Heart left ventricle (tissue), 16 donors: ENCODE data around the gene ZBTB7C. TPM values are rescaled to one million over a fixed set of nuclear protein-coding genes. Genes with fewer than 3 reads are reported as not detected.

Experiments
- ATAC-seq, 4 donors: fragments of 200-7000 bp; cut with Tn5 transposase; one replicate each; pipeline ENCODE4 v1.9.1; 2020 to 2022; ENCODE audit warnings: moderate library complexity in 4 of 4, mild to moderate bottlenecking in 3 of 4, moderate number of reproducible peaks in 1 of 4
- DNase-seq, 5 donors: peaks; one replicate each; pipeline ENCODE4 v3.0.0-alpha.2; 2020
- H3K27ac ChIP-seq, 12 donors: fragments of 200-600 bp; sonication (generic) in 4 of 12; one replicate each; pipeline versions ENCODE4 v1.5.0 to v1.8.0; 2016 to 2022; ENCODE audit warnings: mild to moderate bottlenecking in 2 of 12
- H3K27me3 ChIP-seq, 9 donors: fragments of 200-600 bp; sonication (generic) in 2 of 9; one replicate each; pipeline versions ENCODE4 v1.5.1 to v1.8.0; 2016 to 2022; ENCODE audit warnings: mild to moderate bottlenecking in 3 of 9
- H3K36me3 ChIP-seq, 9 donors: fragments of 200-600 bp; sonication (generic) in 2 of 9; one replicate each; pipeline versions ENCODE4 v1.5.0 to v1.8.0; 2018 to 2022; ENCODE audit warnings: mild to moderate bottlenecking in 2 of 9
- H3K4me1 ChIP-seq, 12 donors: fragments of 200-600 bp; sonication (generic) in 4 of 12; one replicate each; pipeline versions ENCODE4 v1.5.0 to v1.8.0; 2016 to 2022; ENCODE audit warnings: mild to moderate bottlenecking in 3 of 12
- H3K4me3 ChIP-seq, 12 donors: fragments of 200-600 bp; sonication (generic) in 4 of 12; one replicate each; pipeline versions ENCODE4 v1.5.0 to v1.8.0; 2017 to 2022; ENCODE audit warnings: mild to moderate bottlenecking in 9 of 12, moderate library complexity in 4 of 12
- H3K9me3 ChIP-seq, 12 donors: fragments of 200-600 bp; sonication (generic) in 4 of 12; one replicate each; pipeline versions ENCODE4 v1.5.0 to v1.8.0; 2016 to 2022; ENCODE audit warnings: mild to moderate bottlenecking in 1 of 12
- POLR2A ChIP-seq, 2 donors: fragments of 450-650 bp; IDR thresholded peaks; one replicate each; pipeline ENCODE4 v1.6.1; 2017; ENCODE audit warnings: antibody characterized with exemption in 2 of 2, mild to moderate bottlenecking in 2 of 2, moderate library complexity in 2 of 2
- WGBS, 4 donors: extraction: QIAGEN DNeasy Blood & Tissue Kit in 2 of 4; methylation state at CpG; one replicate each; pipeline versions ENCODE4 v1.1.5 to v1.1.7; 2013 to 2018; 5-methylcytosine and 5-hydroxymethylcytosine counted together
- intact Hi-C, 10 donors: fragments of 100-400 bp; cut with DNase I; formaldehyde crosslinking; loops; one replicate each; pipeline versions ENCODE4 v1.11.1 to v1.14.2; 2022
- polyA plus RNA-seq, 2 donors: library from polyadenylated mRNA; stranded (reverse); fragments of 200-250 nt; gene quantifications; one replicate each; pipeline ENCODE4 v1.2.3, GENCODE V29; 2013
- total RNA-seq, 9 donors: library from RNA; depleted of rRNA in 2 of 9; stranded (reverse); fragments of >200 nt in 2 of 9; fragmentation: NEBNext Ultra II Directional in 3 of 9; extraction: Animal tissue kit (Norgen Biotek cat#: 25700) in 3 of 9; gene quantifications; one replicate each; pipeline versions ENCODE4 v1.1.0 to v1.2.4, GENCODE V29; 2016 to 2023
- TF ChIP-seq, protein P1 (sequence below), 12 donors: fragments of 200-600 bp; sonication (generic) in 4 of 12; IDR thresholded peaks; one replicate each; pipeline versions ENCODE4 v1.5.0 to v1.8.0; 2018 to 2022; ENCODE audit warnings: antibody characterized with exemption in 12 of 12, mild to moderate bottlenecking in 5 of 12
- donor health status: ischemic (EF 13 %, LVEDD 7.1; RV severe dilation, severe dysfunction).
- donor health status: healthy with polysubstance abuse.
- donor health status: DM: no; HTN: yes; CAD: no.
- donor health status: DM: no; HTN: no; CAD: no.
- donor health status: ischemic (EF 25% LVEDD 6.9; RV normal size, moderate dysfunction).
- donor health status: ischemic (EF 25% LVEDD 5.7; RV mildly dilated, moderate dysfunction).
- donor health status: healthy.
- donor health status: DM: yes; HTN: yes; CAD: no.
- donor health status: ischemic (EF 35%, LVEDD 5.7; RV mildly dilated, moderate dysfunction).
- donor health status: nonischemic (EF 11% LVEDD 7.7; RV severe dilation, severe dysfunction).
- donor health status: DM: yes; HTN: yes; CAD: no.
- donor health status: PGD.
- donor health status: ischemic (EF 29% LVEDD 5.4; RV normal size, mild dysfunction).
- donor health status: nonischemic (EF 23%, LVEDD 6.1; RV moderate dilation, normal function).

ZBTB7C gene
- total and polyA plus RNA-seq, 11 donors = 0.68 to 7.5 (median 2.3) TPM

DNA sequence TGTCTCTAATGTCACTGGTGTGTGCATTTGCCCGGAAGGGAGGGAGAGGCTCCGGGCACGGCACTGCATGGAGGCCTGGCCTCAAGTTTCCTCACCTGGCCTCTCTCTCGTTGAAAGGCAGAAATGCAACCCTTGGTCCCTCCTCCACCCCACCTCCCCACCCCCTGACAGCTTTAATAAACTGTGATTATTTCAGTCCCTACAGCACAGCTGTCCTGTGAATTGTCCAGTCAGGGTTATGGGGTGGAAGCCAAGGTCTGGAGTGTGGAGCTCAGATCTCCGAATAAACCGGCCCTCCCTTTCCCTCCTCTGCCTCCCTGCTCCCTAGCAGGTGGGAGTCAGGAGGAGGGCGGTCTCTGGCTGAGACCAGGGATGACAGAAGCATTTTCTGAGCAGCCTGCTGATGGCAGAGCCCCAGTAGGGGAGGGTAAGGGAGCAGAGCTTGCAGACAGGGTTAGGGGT is 279.5 kb downstream of the ZBTB7C start:
- H3K36me3 ChIP-seq = no peaks in the 10 kb centered on the region
- H3K9me3 ChIP-seq = no peaks in the 10 kb centered on the region
- WGBS, 4 donors = 63 to 75% (median 72%) methylated on average over 7 of the region's 7 CpGs
- TF ChIP-seq POLR2A (IDR thresholded peaks at IDR 0.05) = no peak
- TF ChIP-seq, protein P1, sequence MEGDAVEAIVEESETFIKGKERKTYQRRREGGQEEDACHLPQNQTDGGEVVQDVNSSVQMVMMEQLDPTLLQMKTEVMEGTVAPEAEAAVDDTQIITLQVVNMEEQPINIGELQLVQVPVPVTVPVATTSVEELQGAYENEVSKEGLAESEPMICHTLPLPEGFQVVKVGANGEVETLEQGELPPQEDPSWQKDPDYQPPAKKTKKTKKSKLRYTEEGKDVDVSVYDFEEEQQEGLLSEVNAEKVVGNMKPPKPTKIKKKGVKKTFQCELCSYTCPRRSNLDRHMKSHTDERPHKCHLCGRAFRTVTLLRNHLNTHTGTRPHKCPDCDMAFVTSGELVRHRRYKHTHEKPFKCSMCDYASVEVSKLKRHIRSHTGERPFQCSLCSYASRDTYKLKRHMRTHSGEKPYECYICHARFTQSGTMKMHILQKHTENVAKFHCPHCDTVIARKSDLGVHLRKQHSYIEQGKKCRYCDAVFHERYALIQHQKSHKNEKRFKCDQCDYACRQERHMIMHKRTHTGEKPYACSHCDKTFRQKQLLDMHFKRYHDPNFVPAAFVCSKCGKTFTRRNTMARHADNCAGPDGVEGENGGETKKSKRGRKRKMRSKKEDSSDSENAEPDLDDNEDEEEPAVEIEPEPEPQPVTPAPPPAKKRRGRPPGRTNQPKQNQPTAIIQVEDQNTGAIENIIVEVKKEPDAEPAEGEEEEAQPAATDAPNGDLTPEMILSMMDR (IDR thresholded peaks at IDR 0.05) = no peak
- ATAC-seq (peak in 1 of 4 donors; percentile 35), DNase-seq (peak in 1 of 5 donors; percentile 17)
- H3K4me1 ChIP-seq = peaks cover 0 to 4% (median 0%) of the 10 kb centered on the region in 12 donors
- no peak overlapping the region for H3K4me3 ChIP-seq
- peaks cover 0 to 3% (median 0%) of the 10 kb centered on the region in 9 donors for H3K27me3 ChIP-seq
- intact Hi-C loops = no loop called here
- no peak overlapping the region for H3K27ac ChIP-seq

DNA sequence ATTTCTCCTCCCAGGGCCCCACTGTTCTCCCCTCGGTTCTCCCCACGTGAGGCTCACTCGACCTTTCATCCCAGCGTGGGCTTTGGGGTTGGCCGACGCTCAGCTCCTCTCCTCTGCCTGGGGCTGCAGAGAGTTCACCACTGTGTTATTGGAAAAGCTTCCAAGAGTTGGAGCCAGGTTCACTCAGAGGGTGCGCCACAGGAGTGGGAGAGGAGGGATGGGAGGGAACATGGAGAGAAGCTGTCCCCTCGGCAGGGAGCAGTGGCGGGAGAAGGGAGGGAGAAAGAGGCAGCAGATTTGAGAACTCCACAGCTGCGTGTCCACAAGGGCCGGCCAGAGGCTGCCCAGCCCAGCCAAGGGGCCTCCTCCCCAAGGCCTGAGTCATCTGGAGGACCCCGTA is 281.6 kb downstream of the ZBTB7C start:
- DNase-seq = no peak
- no peaks in the 10 kb centered on the region for H3K27me3 ChIP-seq
- no peaks in the 10 kb centered on the region for H3K9me3 ChIP-seq
- no peak overlapping the region for H3K27ac ChIP-seq
- H3K4me3 ChIP-seq = no peak overlapping the region
- H3K36me3 ChIP-seq = no peaks in the 10 kb centered on the region
- TF ChIP-seq, protein P1 (IDR thresholded peaks at IDR 0.05) = no peak
- no peak for TF ChIP-seq POLR2A (IDR thresholded peaks at IDR 0.05)
- H3K4me1 ChIP-seq = peaks cover 0 to 4% (median 0%) of the 10 kb centered on the region in 12 donors
- ATAC-seq = no peak
- intact Hi-C loops = no loop called here
- 91 to 94% (median 91%) methylated on average over 11 to 12 of the region's 12 CpGs for WGBS, 4 donors

DNA sequence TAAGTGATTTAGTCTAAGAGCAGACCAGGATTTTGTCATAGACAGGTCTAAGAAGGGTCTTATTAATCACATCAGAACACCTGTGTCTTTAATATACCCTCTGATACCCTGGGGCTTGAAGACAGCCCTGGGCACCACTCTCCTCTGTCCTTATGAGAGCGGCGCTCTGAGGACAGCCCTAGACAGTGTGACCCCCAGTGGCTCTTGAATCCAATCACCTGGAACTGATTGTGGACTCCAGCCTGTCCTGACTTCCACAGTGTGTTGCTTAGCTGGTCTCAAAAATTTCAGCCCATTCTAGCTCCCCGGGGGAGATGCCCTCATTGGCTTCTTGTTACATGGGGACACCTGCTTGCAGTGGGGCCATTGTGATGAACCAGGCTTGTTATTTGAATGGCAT is 282.9 kb downstream of the ZBTB7C start:
- TF ChIP-seq, protein P1 (IDR thresholded peaks at IDR 0.05) = no peak
- no peak for TF ChIP-seq POLR2A (IDR thresholded peaks at IDR 0.05)
- H3K27ac ChIP-seq = no peak overlapping the region
- H3K27me3 ChIP-seq = no peaks in the 10 kb centered on the region
- ATAC-seq = no peak
- no peak overlapping the region for H3K4me3 ChIP-seq
- H3K36me3 ChIP-seq = no peaks in the 10 kb centered on the region
- no peak for DNase-seq
- peaks cover 0 to 4% (median 0%) of the 10 kb centered on the region in 12 donors for H3K4me1 ChIP-seq
- intact Hi-C loops = no loop called here
- WGBS, 4 donors = 82 to 95% (median 90%) methylated on average over 1 to 3 of the region's 3 CpGs
- no peaks in the 10 kb centered on the region for H3K9me3 ChIP-seq

DNA sequence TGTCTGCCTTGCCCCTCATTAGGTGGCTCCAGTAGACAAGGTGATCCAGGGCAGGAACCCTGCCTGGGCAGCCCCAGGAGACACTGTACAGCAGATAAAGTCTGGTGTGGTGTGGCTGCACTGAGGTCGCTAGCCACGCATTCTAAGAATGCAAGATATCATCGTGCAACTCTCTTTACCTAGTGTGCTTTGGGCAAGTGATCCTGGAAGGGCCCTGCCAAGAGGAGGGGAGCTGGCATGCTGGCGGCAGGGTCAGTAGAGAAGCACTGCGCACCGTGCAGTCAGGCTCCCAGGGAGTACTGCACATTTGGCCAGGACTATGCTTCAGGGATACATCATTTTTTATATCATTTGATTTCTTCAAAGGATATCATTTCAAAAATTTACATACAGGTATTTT is 283.5 kb downstream of the ZBTB7C start:
- DNase-seq (no peak), ATAC-seq (peak in 2 of 4 donors; percentile 33 to 52)
- Histone ChIP-seq H3K9me3 (no peaks in the 10 kb centered on the region), H3K27me3 (no peaks in the 10 kb centered on the region), H3K4me1 (peaks cover 0 to 4% (median 0%) of the 10 kb centered on the region in 12 donors), H3K36me3 (no peaks in the 10 kb centered on the region), H3K4me3 (no peak overlapping the region), H3K27ac (no peak overlapping the region)
- WGBS, 4 donors = 64 to 71% (median 68%) methylated on average over 6 of the region's 6 CpGs
- intact Hi-C loops = no loop called here
- TF ChIP-seq, protein P1 (IDR thresholded peaks at IDR 0.05) = no peak
